HUDEP-2 (cell line): Measurements from ENCODE around the gene MYPOP.
A peak's percentile ranks its signal among the peaks of the same experiment; 100 is the strongest.

Source experiments
- DNase-seq, 76 experiments: peaks; one replicate each; lab custom pipeline; 2025; ENCODE audit not compliant: unreplicated experiment in 76 of 76; lab: John Stamatoyannopoulos, UW

Gene MYPOP

GRCh38 chr19:45866400-45867176 lies 35.8 kb downstream of the MYPOP start:
- DNase-seq: no peak

DNA sequence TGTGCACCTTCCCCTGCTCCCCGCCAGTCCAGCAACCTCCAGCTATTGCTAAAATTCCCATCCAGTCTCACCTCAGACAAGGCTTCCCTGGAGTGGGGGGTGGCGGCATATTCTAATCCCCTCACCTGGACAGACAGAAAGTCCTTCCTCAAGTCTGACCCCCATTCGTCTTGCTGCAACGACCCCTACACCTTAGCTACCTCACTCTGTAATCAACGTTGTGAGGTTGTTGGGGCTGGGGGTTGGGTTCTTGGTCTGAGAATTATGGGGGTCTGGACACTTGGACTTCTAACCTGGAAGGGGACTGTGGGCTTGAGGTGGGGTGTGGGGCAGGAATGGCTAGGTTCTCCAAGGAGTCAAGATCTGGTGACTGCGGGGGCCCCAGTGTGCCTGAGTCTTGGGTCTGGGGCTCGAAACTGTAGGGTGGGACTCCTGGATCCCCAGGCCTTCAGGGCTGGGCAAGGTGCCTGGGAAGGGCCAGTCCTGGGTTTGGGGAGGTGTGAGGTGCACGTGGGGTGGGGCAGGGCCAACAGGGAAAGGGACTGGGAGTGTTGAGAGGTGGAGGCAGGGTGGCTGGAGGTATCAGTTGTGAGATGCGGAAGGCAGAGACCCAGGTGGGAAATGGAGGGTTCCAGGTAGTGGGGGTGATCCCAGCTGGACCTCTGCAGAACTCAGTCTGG lies 37.0 kb downstream of the MYPOP start:
- DNase-seq: no peak

GRCh38 chr19:45864629-45865082 lies 37.8 kb downstream of the MYPOP start:
- no peak for DNase-seq

DNA sequence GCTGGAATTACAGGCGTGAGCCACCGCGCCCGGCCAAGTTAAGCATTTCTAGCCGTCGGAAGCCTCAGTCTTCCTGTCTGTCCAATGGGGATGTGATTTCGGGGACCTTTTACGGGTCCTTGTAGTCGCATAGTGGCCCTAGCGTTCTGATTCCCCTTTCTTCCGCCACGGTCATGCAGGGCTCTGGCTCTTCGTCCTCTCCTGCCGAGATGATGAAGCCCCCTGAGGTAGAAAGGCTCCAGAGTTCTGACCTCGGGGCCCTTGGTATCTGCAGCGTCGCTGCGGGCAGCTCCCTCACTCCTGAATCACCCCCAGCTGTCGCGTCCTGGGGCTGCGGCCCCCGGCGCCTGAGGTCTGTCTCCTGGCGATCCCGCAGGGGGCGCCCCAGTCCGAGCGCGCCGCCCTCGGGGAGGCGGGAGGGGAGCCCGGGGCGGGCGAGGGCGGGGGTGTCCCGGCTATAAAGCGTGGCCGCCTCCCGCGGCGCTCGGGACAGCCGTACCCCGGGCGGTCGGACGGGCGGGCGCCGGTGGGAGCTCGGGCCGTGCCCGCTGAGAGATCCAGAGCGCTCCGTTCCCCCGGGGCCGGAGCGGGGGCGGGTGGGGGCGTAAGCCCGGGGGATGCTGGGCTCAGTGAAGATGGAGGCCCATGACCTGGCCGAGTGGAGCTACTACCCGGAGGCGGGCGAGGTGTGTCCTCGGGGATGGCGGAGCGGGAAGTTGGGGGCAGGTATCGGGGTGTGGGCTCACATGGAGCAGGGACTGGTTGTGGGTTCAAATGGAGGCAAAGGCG lies 38.4 kb downstream of the MYPOP start, which contains the start of gene FOXA3:
Gene FOXA3, plus strand, starts transcription at position 487 of the 789 bp plus-strand sequence. Its CDS starts 131 bp downstream, at position 618.
- peak in 50 of 76 experiments; percentile 16 to 68 (median 44) for DNase-seq

GRCh38 chr19:45863335-45863839 lies 39.0 kb downstream of the MYPOP start:
- peak in 1 of 76 experiments; percentile 92 for DNase-seq

- peak; percentile 74 to 100 (median 99) for DNase-seq
These were observed 39.7 kb downstream of the MYPOP start, which contains the start of gene SYMPK for GRCh38 chr19:45862564-45863334. Gene SYMPK, minus strand, starts transcription at chr19:45863147. Its CDS starts 8,652 bp downstream, at chr19:45854495.

- DNase-seq: peak in 2 of 76 experiments; percentile 61 to 69
These were observed 40.2 kb downstream of the MYPOP start for GRCh38 chr19:45862271-45862563.

GRCh38 chr19:45860359-45861259 lies 41.8 kb downstream of the MYPOP start:
- no peak for DNase-seq

DNA sequence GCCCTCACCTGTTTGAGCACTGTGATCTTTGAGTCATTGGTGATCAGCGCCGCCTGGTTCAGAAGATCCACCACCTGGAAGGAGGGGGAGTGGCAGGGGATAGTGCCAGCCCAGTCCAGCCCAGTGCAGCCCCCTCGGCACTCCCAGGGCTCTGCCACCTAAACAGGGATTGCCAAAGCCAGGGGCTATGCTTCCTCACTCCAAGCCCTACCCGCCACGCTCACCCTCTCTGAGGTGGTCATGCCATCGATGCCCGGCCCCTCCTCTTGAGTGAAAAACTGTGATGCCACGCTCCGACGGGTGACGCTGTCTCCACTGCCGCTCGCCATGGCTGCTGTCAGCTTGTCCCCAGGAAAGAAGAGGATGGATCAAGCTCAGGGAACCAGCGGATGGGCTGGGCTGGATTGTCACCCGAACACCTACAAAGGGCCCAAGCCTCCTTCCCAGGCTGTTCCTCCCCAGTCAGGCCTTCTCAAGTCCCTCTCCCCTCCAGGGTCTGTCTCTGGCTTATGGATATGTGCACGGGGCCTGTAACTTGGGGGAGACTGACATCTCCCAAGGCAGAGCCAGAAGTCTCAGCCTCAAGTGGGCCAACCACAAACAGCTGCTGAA lies 48.1 kb downstream of the MYPOP start:
- DNase-seq: no peak

GRCh38 chr19:45852983-45853382 lies 49.4 kb downstream of the MYPOP start:
- no peak for DNase-seq

GRCh38 chr19:45852145-45852750 lies 50.2 kb downstream of the MYPOP start:
- DNase-seq: no peak

- peak in 1 of 76 experiments; percentile 3 for DNase-seq
These were observed 53.5 kb downstream of the MYPOP start for GRCh38 chr19:45848922-45849321.

- no peak for DNase-seq
These were observed 54.8 kb downstream of the MYPOP start for GRCh38 chr19:45847663-45848062.

- DNase-seq: no peak
These were observed 60.2 kb downstream of the MYPOP start for GRCh38 chr19:45842198-45842597.
